B cell (primary cell): ENCODE data around the gene SCRN3.

Experiments used
- CTCF ChIP-seq: fragments of 200-600 bp; IDR thresholded peaks from one replicate; pipeline ENCODE4 v1.8.0; 2022; ENCODE audit warnings: antibody characterized with exemption, mild to moderate bottlenecking
- EZH2 ChIP-seq: IDR thresholded peaks from 2 replicates; pipeline ENCODE4 v1.6.1; 2012; ENCODE audit warnings: borderline replicate concordance, low read depth, mild to moderate bottlenecking, moderate library complexity, low read length; ENCODE audit not compliant: insufficient read depth, poor library complexity, severe bottlenecking

GRCh38 chr2:174436351-174436750 lies 40.8 kb downstream of the SCRN3 start:
- TF ChIP-seq CTCF (no peak), EZH2 (no peak)
